ENCODE results near the gene ZBTB46. TPM values are rescaled to one million over a fixed set of nuclear protein-coding genes. Genes with fewer than 3 reads are reported as not detected.

Gene ZBTB46
- total RNA-seq, 1 experiment from 2014 or later, result 3.6 TPM

- DNase-seq, result no peak
- no peak for TF ChIP-seq CTCF (conservative IDR thresholded peaks at IDR 0.05)
- TF ChIP-seq EZH2 (IDR thresholded peaks at IDR 0.05; ENCODE audit: low read depth), result no peak
- Histone ChIP-seq H3K27me3 (ENCODE audit: insufficient read depth, low read depth) (no peaks in the 10 kb centered on the region), H3K4me2 (no peak overlapping the region), H3K9me2 (ENCODE audit: insufficient read depth) (no peaks in the 10 kb centered on the region), H3K27ac (no peak overlapping the region), H4K20me1 (ENCODE audit: insufficient read depth) (no peaks in the 10 kb centered on the region), H3K79me2 (ENCODE audit: low read depth) (no peaks in the 10 kb centered on the region), H3K4me1 (replicated peaks; ENCODE audit: insufficient read depth) (no peaks in the 10 kb centered on the region), H3K9me3 (ENCODE audit: insufficient read depth, low read depth) (no peaks in the 10 kb centered on the region), H3K36me3 (ENCODE audit: low read depth) (no peaks in the 10 kb centered on the region), H3K4me3 (no peak overlapping the region), H3F3A (ENCODE audit: insufficient read depth, low read depth) (no peaks in the 10 kb centered on the region), H2AFZ (no peak overlapping the region)
- CTCF ChIA-PET, result no interaction called here
- intact Hi-C loops (cut with micrococcal nuclease; ENCODE audit: unreplicated experiment), result no loop called here
- POLR2A ChIA-PET (ENCODE audit: unreplicated experiment), result interaction anchor here (0.6 kb wide), 1 partner anchor 233 kb away, joined by 3 read pairs; no protein-coding TSS in a partner anchor
- no TSS peak for BruUV-seq (replicated peaks)
These were observed 47.1 kb downstream of the ZBTB46 start for GRCh38 chr20:63783970-63784369.

- H3K4me3 ChIP-seq, result no peak overlapping the region
- H3F3A ChIP-seq (ENCODE audit: insufficient read depth, low read depth), result no peaks in the 10 kb centered on the region; the same call in none of the 2 replicates
- no peaks in the 10 kb centered on the region for H4K20me1 ChIP-seq (ENCODE audit: insufficient read depth)
- intact Hi-C loops (cut with micrococcal nuclease; ENCODE audit: unreplicated experiment), result no loop called here
- no peaks in the 10 kb centered on the region for H3K36me3 ChIP-seq (ENCODE audit: low read depth)
- CTCF ChIA-PET, result no interaction called here
- TF ChIP-seq CTCF (conservative IDR thresholded peaks at IDR 0.05) (no peak), EZH2 (IDR thresholded peaks at IDR 0.05; ENCODE audit: low read depth) (no peak)
- no peak overlapping the region for H3K27ac ChIP-seq
- no peak for DNase-seq
- no peaks in the 10 kb centered on the region for H3K9me3 ChIP-seq (ENCODE audit: insufficient read depth, low read depth)
- no peak overlapping the region for H2AFZ ChIP-seq
- peaks cover 11% of the 10 kb centered on the region for H3K4me1 ChIP-seq (replicated peaks; ENCODE audit: insufficient read depth)
- no peaks in the 10 kb centered on the region for H3K79me2 ChIP-seq (ENCODE audit: low read depth)
- no peaks in the 10 kb centered on the region for H3K9me2 ChIP-seq (ENCODE audit: insufficient read depth)
- 0 out of 2 replicates have a peak overlapping the region, but pooled peaks have one; percentile 11 for H3K4me2 ChIP-seq
- POLR2A ChIA-PET (ENCODE audit: unreplicated experiment), result no interaction called here
- no TSS peak for BruUV-seq (replicated peaks)
- no peaks in the 10 kb centered on the region for H3K27me3 ChIP-seq (ENCODE audit: insufficient read depth, low read depth)
These were observed 48.5 kb downstream of the ZBTB46 start for GRCh38 chr20:63782521-63782971.

GRCh38 chr20:63782051-63782471 lies 49.0 kb downstream of the ZBTB46 start:
- Histone ChIP-seq H4K20me1 (ENCODE audit: insufficient read depth) (no peaks in the 10 kb centered on the region), H3F3A (ENCODE audit: insufficient read depth, low read depth) (no peaks in the 10 kb centered on the region; the same call in none of the 2 replicates), H3K4me2 (peak overlapping the region; percentile 11; the same call in 1 of the 2 replicates), H3K79me2 (ENCODE audit: low read depth) (no peaks in the 10 kb centered on the region), H2AFZ (no peak overlapping the region), H3K4me1 (replicated peaks; ENCODE audit: insufficient read depth) (peaks cover 11% of the 10 kb centered on the region), H3K9me3 (ENCODE audit: insufficient read depth, low read depth) (no peaks in the 10 kb centered on the region), H3K4me3 (no peak overlapping the region), H3K27me3 (ENCODE audit: insufficient read depth, low read depth) (no peaks in the 10 kb centered on the region), H3K36me3 (ENCODE audit: low read depth) (no peaks in the 10 kb centered on the region), H3K9me2 (ENCODE audit: insufficient read depth) (no peaks in the 10 kb centered on the region), H3K27ac (no peak overlapping the region)
- intact Hi-C loops (cut with micrococcal nuclease; ENCODE audit: unreplicated experiment), result no loop called here
- DNase-seq, result no peak
- CTCF ChIA-PET, result no interaction called here
- no TSS peak for BruUV-seq (replicated peaks)
- TF ChIP-seq CTCF (conservative IDR thresholded peaks at IDR 0.05), result no peak; the same call in 1 of the 2 replicates
- POLR2A ChIA-PET (ENCODE audit: unreplicated experiment), result no interaction called here
